PC-9 (cell line): ENCODE results near the gene ADGRG7. TPM values are rescaled to one million over a fixed set of nuclear protein-coding genes. Genes with fewer than 3 reads are reported as not detected.

Source experiments
- BruUV-seq: library from RNA; stranded (reverse); fragments of 400-500 nt; replicated peaks from 2 replicates; lab custom pipeline; 2021; lab: Mats Ljungman, UMichigan
- CTCF ChIA-PET: fragments of 300-600 bp; sonication (Branson Sonifier 250); formaldehyde crosslinking; loops from one replicate; lab custom pipeline; 2022; ENCODE audit warnings: antibody characterized with exemption; lab: Charles Lee
- POLR2A ChIA-PET: fragments of 300-600 bp; sonication (Branson Sonifier 250); formaldehyde crosslinking; loops from one replicate; lab custom pipeline; 2022; ENCODE audit warnings: antibody characterized with exemption; ENCODE audit not compliant: unreplicated experiment; lab: Charles Lee
- DNase-seq, 2 experiments: peaks; one replicate each; pipeline versions ENCODE4 v3.0.0 to v3.0.0-alpha.2; 2015 to 2022; ENCODE audit warnings: mixed read lengths in 1 of 2
- H2AFZ ChIP-seq: fragments of 200-600 bp; sonication (generic); 2 replicates; pipeline ENCODE4 v1.8.1; 2017; ENCODE audit warnings: antibody characterized with exemption
- H3F3A ChIP-seq: fragments of 200-600 bp; sonication (generic); 2 replicates; pipeline ENCODE4 v1.8.1; 2017; ENCODE audit warnings: antibody characterized with exemption, mild to moderate bottlenecking, low read depth; ENCODE audit not compliant: insufficient read depth
- H3K27ac ChIP-seq: fragments of 200-600 bp; sonication (generic); 2 replicates; pipeline ENCODE4 v1.6.1; 2016; ENCODE audit warnings: mixed run types
- H3K27me3 ChIP-seq: fragments of 200-600 bp; sonication (generic); 2 replicates; pipeline ENCODE4 v1.6.1; 2016; ENCODE audit warnings: low read depth, mixed run types; ENCODE audit not compliant: insufficient read depth
- H3K36me3 ChIP-seq: fragments of 200-600 bp; sonication (generic); 2 replicates; pipeline ENCODE4 v1.6.1; 2016; ENCODE audit warnings: low read depth, mixed run types
- H3K4me1 ChIP-seq: fragments of 200-600 bp; sonication (generic); replicated peaks from 2 replicates; pipeline ENCODE4 v1.6.1; 2016; ENCODE audit warnings: mixed run types; ENCODE audit not compliant: insufficient read depth
- H3K4me2 ChIP-seq: fragments of 200-600 bp; sonication (generic); 2 replicates; pipeline ENCODE4 v1.6.1; 2017; ENCODE audit warnings: mixed run types
- H3K4me3 ChIP-seq: fragments of 200-600 bp; sonication (generic); 2 replicates; pipeline ENCODE4 v1.6.1; 2016; ENCODE audit warnings: mixed run types
- H3K79me2 ChIP-seq: fragments of 200-600 bp; sonication (generic); 2 replicates; pipeline ENCODE4 v1.6.1; 2017; ENCODE audit warnings: low read depth, mixed run types
- H3K9me2 ChIP-seq: fragments of 200-600 bp; sonication (generic); 2 replicates; pipeline ENCODE4 v1.8.1; 2017; ENCODE audit warnings: mild to moderate bottlenecking; ENCODE audit not compliant: insufficient read depth
- H3K9me3 ChIP-seq: fragments of 200-600 bp; sonication (generic); 2 replicates; pipeline ENCODE4 v1.8.1; 2016; ENCODE audit warnings: low read depth; ENCODE audit not compliant: insufficient read depth
- H4K20me1 ChIP-seq: fragments of 200-600 bp; sonication (generic); 2 replicates; pipeline ENCODE4 v1.8.1; 2017; ENCODE audit not compliant: insufficient read depth
- CTCF ChIP-seq: fragments of 200-600 bp; sonication (generic); conservative IDR thresholded peaks from 2 replicates; pipeline ENCODE4 v1.6.1; 2017; ENCODE audit warnings: mixed run types, antibody characterized with exemption, mild to moderate bottlenecking, moderate library complexity
- EZH2 ChIP-seq: fragments of 200-600 bp; sonication (generic); IDR thresholded peaks from 2 replicates; pipeline ENCODE4 v1.8.0; 2017; ENCODE audit warnings: antibody characterized with exemption, low read depth
- intact Hi-C: fragments of 100-400 bp; cut with micrococcal nuclease; formaldehyde crosslinking; loops from one replicate; pipeline ENCODE4 v1.10.0; 2022; ENCODE audit not compliant: unreplicated experiment
- total RNA-seq: library from RNA; stranded (reverse); gene quantifications from 2 replicates; pipeline ENCODE4 v1.2.3, GENCODE V29; 2021

Gene ADGRG7
- total RNA-seq, 1 experiment from 2014 or later: not detected

- DNase-seq: no peak
- ChIA-PET CTCF (interaction anchor here (0.6 to 5.4 kb wide), 2 partner anchors 37 to 125 kb away, joined by 3 to 87 read pairs; no protein-coding TSS in a partner anchor), POLR2A (interaction anchor here (0.6 kb wide), 1 partner anchor 715 kb away, joined by 13 read pairs; no protein-coding TSS in a partner anchor)
- Histone ChIP-seq H3K4me3 (no peak overlapping the region), H3K27ac (no peak overlapping the region), H4K20me1 (no peaks in the 10 kb centered on the region), H2AFZ (no peak overlapping the region), H3K4me2 (no peak overlapping the region), H3K27me3 (no peaks in the 10 kb centered on the region), H3F3A (no peaks in the 10 kb centered on the region), H3K9me3 (no peaks in the 10 kb centered on the region), H3K9me2 (no peaks in the 10 kb centered on the region), H3K79me2 (no peaks in the 10 kb centered on the region), H3K36me3 (no peaks in the 10 kb centered on the region), H3K4me1 (0 out of 2 replicates have a peak, but pooled peaks cover 4% of the 10 kb centered on the region)
- intact Hi-C loops: no loop called here
- no peak for TF ChIP-seq EZH2
- BruUV-seq: no TSS peak
These were observed 21.1 kb upstream of the ADGRG7 start for GRCh38 chr3:100588251-100588650.

- peak overlapping the region; percentile 21; the same call in 1 of the 2 replicates for H3K4me3 ChIP-seq
- H3K36me3 ChIP-seq: no peaks in the 10 kb centered on the region
- no peaks in the 10 kb centered on the region for H3K9me2 ChIP-seq
- TF ChIP-seq EZH2 (no peak), CTCF (peak; percentile 100)
- 0 out of 2 replicates have a peak, but pooled peaks cover 4% of the 10 kb centered on the region for H3K4me1 ChIP-seq
- H3K27ac ChIP-seq: no peak overlapping the region
- peak overlapping the region; percentile 66 for H2AFZ ChIP-seq
- no TSS peak for BruUV-seq
- DNase-seq: peak; percentile 62 to 64
- H3K4me2 ChIP-seq: peak overlapping the region; percentile 67
- no peaks in the 10 kb centered on the region for H3F3A ChIP-seq
- H3K9me3 ChIP-seq: no peaks in the 10 kb centered on the region
- intact Hi-C loops: loop anchor here (1.0 to 5.0 kb wide), 4 partner anchors 127 to 758 kb away; no protein-coding TSS in a partner anchor
- ChIA-PET POLR2A (no interaction called here), CTCF (interaction anchor here (0.5 to 5.4 kb wide), 5 partner anchors 12 to 759 kb away, joined by 3 to 87 read pairs (median 8); no protein-coding TSS in a partner anchor)
- no peaks in the 10 kb centered on the region for H4K20me1 ChIP-seq
- no peaks in the 10 kb centered on the region for H3K79me2 ChIP-seq
- H3K27me3 ChIP-seq: no peaks in the 10 kb centered on the region
These were observed 19.1 kb upstream of the ADGRG7 start for GRCh38 chr3:100590114-100590839.

GRCh38 chr3:100590840-100591147, 18.6 kb upstream of the ADGRG7 start:
- H3K4me3 ChIP-seq: no peak overlapping the region
- no peaks in the 10 kb centered on the region for H3K79me2 ChIP-seq
- H3F3A ChIP-seq: no peaks in the 10 kb centered on the region
- no peaks in the 10 kb centered on the region for H3K9me3 ChIP-seq
- 0 out of 2 replicates have a peak, but pooled peaks cover 4% of the 10 kb centered on the region for H3K4me1 ChIP-seq
- ChIA-PET POLR2A (no interaction called here), CTCF (interaction anchor here (0.5 to 5.4 kb wide), 4 partner anchors 127 to 759 kb away, joined by 4 to 87 read pairs (median 9); no protein-coding TSS in a partner anchor)
- no peaks in the 10 kb centered on the region for H4K20me1 ChIP-seq
- no TSS peak for BruUV-seq
- no peak overlapping the region for H3K4me2 ChIP-seq
- H3K36me3 ChIP-seq: no peaks in the 10 kb centered on the region
- TF ChIP-seq CTCF (peak; percentile 49; the same call in 1 of the 2 replicates), EZH2 (no peak)
- H3K9me2 ChIP-seq: no peaks in the 10 kb centered on the region
- no peak overlapping the region for H2AFZ ChIP-seq
- intact Hi-C loops: loop anchor here (1.0 to 5.0 kb wide), 4 partner anchors 127 to 758 kb away; no protein-coding TSS in a partner anchor
- DNase-seq: no peak
- H3K27me3 ChIP-seq: no peaks in the 10 kb centered on the region
- no peak overlapping the region for H3K27ac ChIP-seq
